K562 (cell line): ENCODE data around the gene CCDC116. TPM values are rescaled to one million over a fixed set of nuclear protein-coding genes. Genes with fewer than 3 reads are reported as not detected.

Source experiments
- NBN ChIP-seq: fragments of 450-650 bp; IDR thresholded peaks from 2 replicates; pipeline ENCODE4 v1.6.1; 2016; ENCODE audit warnings: low read depth, mild to moderate bottlenecking
- NR2F6 ChIP-seq: fragments of 450-650 bp; formaldehyde crosslinking; IDR thresholded peaks from 2 replicates; pipeline ENCODE4 v1.4.0; 2020; ENCODE audit warnings: mild to moderate bottlenecking
- POLR3G ChIP-seq: IDR thresholded peaks from 2 replicates; pipeline ENCODE4 v1.6.1; 2011; ENCODE audit not compliant: insufficient read length, insufficient replicate concordance; ENCODE audit errors: extremely low read depth
- SP2 ChIP-seq: IDR thresholded peaks from 2 replicates; pipeline ENCODE4 v1.6.1; 2011; ENCODE audit warnings: mild to moderate bottlenecking, low read depth, low read length, moderate library complexity; ENCODE audit not compliant: poor library complexity, severe bottlenecking; ENCODE audit errors: extremely low read depth
- ZKSCAN1 ChIP-seq: fragments of 150-350 bp; IDR thresholded peaks from 2 replicates; pipeline ENCODE4 v1.6.1; 2016; ENCODE audit warnings: low read depth, low read length
- ZNF354B ChIP-seq: fragments of 250-450 bp; sonication (Bioruptor Pico); IDR thresholded peaks from 2 replicates; pipeline ENCODE4 v1.4.0; 2020
- polyA plus RNA-seq, 8 experiments: library from polyadenylated mRNA; depleted of rRNA in 4 of 8; stranded (reverse) in 5 of 8; unstranded in 3 of 8; fragments of >200 nt; fragmentation: Nextera tagmentation in 2 of 8; fragmentation: Illumina TruSeq in 1 of 8; extraction: Ambion mirVana in 2 of 8; extraction: Trizol in 1 of 8; gene quantifications; 2 replicates each; pipeline versions ENCODE4 v1.2.1 to v1.2.3, GENCODE V29; 2011 to 2014; ENCODE audit warnings: inconsistent platforms in 1 of 8, missing spikeins in 1 of 8
- total RNA-seq, 7 experiments: library from RNA; depleted of rRNA in 6 of 7; stranded (reverse); fragments of >200 nt in 6 of 7; fragmentation: Illumina TruSeq in 2 of 7; extraction: Trizol in 2 of 7; gene quantifications; 2 replicates each; pipeline versions ENCODE4 v1.2.1 to v1.2.3, GENCODE V29; 2011 to 2021; ENCODE audit warnings: low replicate concordance in 1 of 7
- TF ChIP-seq, protein P1 (sequence below): fragments of 250-450 bp; sonication (Bioruptor Pico); IDR thresholded peaks from 2 replicates; pipeline ENCODE4 v1.4.0; 2020; ENCODE audit warnings: mild to moderate bottlenecking, moderate library complexity, borderline replicate concordance
- TF ChIP-seq, protein P2 (sequence below): fragments of 450-650 bp; formaldehyde crosslinking; IDR thresholded peaks from 2 replicates; pipeline ENCODE4 v1.4.0; 2022; ENCODE audit warnings: missing genetic modification characterization
- TF ChIP-seq, protein P3 (sequence below), 3 experiments: IDR thresholded peaks in 2 of 3; conservative IDR thresholded peaks in 1 of 3; 2 replicates each; pipeline ENCODE4 v1.5.1; 2011 to 2012; ENCODE audit warnings: low read length in 3 of 3, mild to moderate bottlenecking in 3 of 3, control low read depth in 2 of 3, improper control_type of control experiment in 1 of 3, inconsistent platforms in 1 of 3, low read depth in 1 of 3, mixed read lengths in 1 of 3, moderate library complexity in 1 of 3; ENCODE audit not compliant: insufficient read depth in 2 of 3

The CCDC116 gene
- total and polyA plus RNA-seq, 9 of the 15 experiments (the other 6 are each of a cell fraction or from before 2014, with no cell fraction given): 1.6 to 11.3 (median 4.7) TPM

DNA sequence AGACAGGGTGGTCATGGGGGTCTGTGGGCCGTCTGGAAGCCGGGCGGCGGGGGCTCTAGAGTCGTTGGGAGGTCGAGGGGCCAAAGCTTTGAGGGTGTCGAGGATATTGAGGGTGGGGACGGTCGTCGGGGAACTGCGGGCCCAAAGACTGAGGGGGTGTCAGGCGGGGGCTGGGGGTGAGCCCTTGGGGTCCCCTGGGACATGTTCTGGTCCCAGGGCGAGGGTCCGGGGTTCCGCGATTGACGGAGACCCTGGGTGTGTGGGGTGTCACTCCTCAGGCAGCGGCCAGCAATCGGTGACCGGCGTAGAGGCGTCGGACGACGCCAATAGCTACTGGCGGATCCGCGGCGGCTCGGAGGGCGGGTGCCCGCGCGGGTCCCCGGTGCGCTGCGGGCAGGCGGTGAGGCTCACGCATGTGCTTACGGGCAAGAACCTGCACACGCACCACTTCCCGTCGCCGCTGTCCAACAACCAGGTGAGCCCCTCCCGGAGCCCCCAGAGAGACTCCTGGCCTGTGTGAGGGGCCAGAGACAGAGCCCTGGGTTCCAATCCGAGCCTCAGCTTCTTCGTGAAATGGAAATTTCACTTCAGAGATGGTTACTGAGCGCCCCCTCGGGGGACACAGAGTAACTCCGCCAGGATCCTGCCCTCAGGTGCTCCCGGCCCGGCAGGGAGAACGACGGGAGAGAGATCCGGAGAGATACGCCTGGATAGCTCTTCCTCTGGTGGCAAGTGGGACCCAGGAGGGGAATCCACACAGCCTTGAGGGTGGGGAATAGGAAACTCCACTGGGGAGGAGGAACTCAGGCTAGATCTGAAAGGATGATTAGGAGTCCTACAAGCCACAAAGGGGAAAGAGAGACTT, 10.3 kb downstream of the CCDC116 start (continued):
- TF ChIP-seq, protein P1, sequence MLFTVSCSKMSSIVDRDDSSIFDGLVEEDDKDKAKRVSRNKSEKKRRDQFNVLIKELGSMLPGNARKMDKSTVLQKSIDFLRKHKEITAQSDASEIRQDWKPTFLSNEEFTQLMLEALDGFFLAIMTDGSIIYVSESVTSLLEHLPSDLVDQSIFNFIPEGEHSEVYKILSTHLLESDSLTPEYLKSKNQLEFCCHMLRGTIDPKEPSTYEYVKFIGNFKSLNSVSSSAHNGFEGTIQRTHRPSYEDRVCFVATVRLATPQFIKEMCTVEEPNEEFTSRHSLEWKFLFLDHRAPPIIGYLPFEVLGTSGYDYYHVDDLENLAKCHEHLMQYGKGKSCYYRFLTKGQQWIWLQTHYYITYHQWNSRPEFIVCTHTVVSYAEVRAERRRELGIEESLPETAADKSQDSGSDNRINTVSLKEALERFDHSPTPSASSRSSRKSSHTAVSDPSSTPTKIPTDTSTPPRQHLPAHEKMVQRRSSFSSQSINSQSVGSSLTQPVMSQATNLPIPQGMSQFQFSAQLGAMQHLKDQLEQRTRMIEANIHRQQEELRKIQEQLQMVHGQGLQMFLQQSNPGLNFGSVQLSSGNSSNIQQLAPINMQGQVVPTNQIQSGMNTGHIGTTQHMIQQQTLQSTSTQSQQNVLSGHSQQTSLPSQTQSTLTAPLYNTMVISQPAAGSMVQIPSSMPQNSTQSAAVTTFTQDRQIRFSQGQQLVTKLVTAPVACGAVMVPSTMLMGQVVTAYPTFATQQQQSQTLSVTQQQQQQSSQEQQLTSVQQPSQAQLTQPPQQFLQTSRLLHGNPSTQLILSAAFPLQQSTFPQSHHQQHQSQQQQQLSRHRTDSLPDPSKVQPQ (CRISPR knock-in tag): no peak
- TF ChIP-seq, protein P2, sequence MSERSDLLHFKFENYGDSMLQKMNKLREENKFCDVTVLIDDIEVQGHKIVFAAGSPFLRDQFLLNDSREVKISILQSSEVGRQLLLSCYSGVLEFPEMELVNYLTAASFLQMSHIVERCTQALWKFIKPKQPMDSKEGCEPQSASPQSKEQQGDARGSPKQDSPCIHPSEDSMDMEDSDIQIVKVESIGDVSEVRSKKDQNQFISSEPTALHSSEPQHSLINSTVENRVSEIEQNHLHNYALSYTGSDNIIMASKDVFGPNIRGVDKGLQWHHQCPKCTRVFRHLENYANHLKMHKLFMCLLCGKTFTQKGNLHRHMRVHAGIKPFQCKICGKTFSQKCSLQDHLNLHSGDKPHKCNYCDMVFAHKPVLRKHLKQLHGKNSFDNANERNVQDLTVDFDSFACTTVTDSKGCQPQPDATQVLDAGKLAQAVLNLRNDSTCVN (CRISPR knock-in tag): no peak
- TF ChIP-seq NR2F6 (CRISPR knock-in tag) (no peak), POLR3G (no peak), SP2 (no peak), ZNF354B (CRISPR knock-in tag) (no peak), ZKSCAN1 (peak; percentile 72; the same call in 1 of the 2 replicates), NBN (no peak)
- TF ChIP-seq, protein P3, sequence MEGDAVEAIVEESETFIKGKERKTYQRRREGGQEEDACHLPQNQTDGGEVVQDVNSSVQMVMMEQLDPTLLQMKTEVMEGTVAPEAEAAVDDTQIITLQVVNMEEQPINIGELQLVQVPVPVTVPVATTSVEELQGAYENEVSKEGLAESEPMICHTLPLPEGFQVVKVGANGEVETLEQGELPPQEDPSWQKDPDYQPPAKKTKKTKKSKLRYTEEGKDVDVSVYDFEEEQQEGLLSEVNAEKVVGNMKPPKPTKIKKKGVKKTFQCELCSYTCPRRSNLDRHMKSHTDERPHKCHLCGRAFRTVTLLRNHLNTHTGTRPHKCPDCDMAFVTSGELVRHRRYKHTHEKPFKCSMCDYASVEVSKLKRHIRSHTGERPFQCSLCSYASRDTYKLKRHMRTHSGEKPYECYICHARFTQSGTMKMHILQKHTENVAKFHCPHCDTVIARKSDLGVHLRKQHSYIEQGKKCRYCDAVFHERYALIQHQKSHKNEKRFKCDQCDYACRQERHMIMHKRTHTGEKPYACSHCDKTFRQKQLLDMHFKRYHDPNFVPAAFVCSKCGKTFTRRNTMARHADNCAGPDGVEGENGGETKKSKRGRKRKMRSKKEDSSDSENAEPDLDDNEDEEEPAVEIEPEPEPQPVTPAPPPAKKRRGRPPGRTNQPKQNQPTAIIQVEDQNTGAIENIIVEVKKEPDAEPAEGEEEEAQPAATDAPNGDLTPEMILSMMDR (IDR thresholded peaks at IDR 0.05 in 2 of 3, conservative IDR thresholded peaks at IDR 0.05 in 1 of 3; ENCODE audit: insufficient read depth in 2 of 3, low read depth in 1 of 3, low read length in 3 of 3): peak in 2 of 3 experiments; percentile 99 to 100; a peak in 4 of 6 replicates
